Kidney epithelial cell (primary cell): ENCODE measurements around the gene PBRM1. TPM values are rescaled to one million over a fixed set of nuclear protein-coding genes. Genes with fewer than 3 reads are reported as not detected.

ENCODE experiments used
- DNase-seq: peaks from one replicate; pipeline ENCODE4 v3.0.0-alpha.2; 2010; ENCODE audit warnings: low read depth
- H3K27me3 ChIP-seq: 2 replicates; pipeline ENCODE4 v1.6.0; 2011; ENCODE audit warnings: low read length; ENCODE audit not compliant: control insufficient read depth, insufficient read depth
- H3K36me3 ChIP-seq: 2 replicates; pipeline ENCODE4 v1.5.1; 2011; ENCODE audit warnings: low read length; ENCODE audit not compliant: control insufficient read depth, insufficient read depth
- H3K4me3 ChIP-seq: 2 replicates; pipeline ENCODE4 v1.5.1; 2011; ENCODE audit warnings: low read depth, mild to moderate bottlenecking, control low read depth, low read length
- CTCF ChIP-seq: IDR thresholded peaks from 2 replicates; pipeline ENCODE4 v1.5.1; 2011; ENCODE audit warnings: mild to moderate bottlenecking, moderate library complexity, low read length, control low read depth, inconsistent platforms; ENCODE audit not compliant: insufficient read depth, poor library complexity, severe bottlenecking
- total RNA-seq: library from RNA; depleted of rRNA; stranded (reverse); fragments of >200 nt; gene quantifications from 2 replicates; pipeline ENCODE4 v1.2.3, GENCODE V29; 2015

Gene PBRM1
- total RNA-seq, 1 donor from 2014 or later, result 89.5 TPM

- Histone ChIP-seq H3K36me3 (peaks cover 3% of the 10 kb centered on the region), H3K4me3 (no peak overlapping the region), H3K27me3 (no peaks in the 10 kb centered on the region)
- no peak for DNase-seq
- TF ChIP-seq CTCF, result no peak
Measured at GRCh38 chr3:52525680-52526561, 159.8 kb downstream of the PBRM1 start.

DNA sequence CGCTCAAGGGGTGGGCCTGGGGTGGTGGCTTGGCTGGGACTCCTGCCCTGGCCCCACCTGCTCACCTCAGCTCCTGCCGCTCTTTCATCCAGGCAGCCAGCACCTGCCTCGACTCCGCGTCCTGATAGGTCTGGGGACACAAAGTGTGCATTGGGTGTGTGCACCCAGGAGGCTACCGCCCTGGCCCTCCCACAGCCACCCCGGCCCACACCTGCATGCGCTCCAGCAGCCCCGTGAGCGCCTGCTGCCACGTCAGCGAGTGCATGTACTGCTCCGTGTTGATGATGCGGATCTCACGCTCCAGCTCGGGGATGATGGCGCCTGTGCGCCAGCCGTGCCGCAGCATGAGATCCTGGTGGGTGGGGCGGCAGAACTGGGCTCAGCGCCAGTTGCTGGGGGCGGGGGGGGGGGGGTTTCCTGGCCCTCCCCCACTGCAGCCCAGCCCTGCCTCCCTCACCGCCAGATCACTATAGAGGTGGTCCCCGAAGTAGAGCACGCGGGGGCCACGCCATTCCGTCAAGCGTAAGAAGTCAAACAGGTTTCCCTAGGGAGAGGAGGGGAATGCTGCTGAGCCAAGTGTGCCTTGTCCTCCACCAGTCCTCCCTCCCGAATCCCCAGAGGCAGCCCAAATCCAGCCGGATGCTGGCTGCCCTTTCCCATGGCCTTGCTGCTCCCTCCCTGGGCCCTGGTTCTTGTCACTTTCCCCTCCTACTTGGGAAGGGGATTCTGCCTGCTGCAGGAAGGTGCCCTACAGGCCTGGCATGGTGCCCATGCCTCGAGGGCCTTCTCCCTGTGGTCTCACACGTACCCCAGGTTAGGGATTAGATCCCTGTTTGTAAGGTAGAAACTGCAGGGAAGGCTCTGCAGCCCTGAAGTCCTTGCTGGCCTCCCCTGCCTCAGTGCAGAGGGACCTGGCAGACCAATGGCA lies 160.7 kb downstream of the PBRM1 start:
- Histone ChIP-seq H3K36me3 (peaks cover 3% of the 10 kb centered on the region), H3K4me3 (no peak overlapping the region), H3K27me3 (no peaks in the 10 kb centered on the region)
- DNase-seq, result no peak
- TF ChIP-seq CTCF, result no peak

DNA sequence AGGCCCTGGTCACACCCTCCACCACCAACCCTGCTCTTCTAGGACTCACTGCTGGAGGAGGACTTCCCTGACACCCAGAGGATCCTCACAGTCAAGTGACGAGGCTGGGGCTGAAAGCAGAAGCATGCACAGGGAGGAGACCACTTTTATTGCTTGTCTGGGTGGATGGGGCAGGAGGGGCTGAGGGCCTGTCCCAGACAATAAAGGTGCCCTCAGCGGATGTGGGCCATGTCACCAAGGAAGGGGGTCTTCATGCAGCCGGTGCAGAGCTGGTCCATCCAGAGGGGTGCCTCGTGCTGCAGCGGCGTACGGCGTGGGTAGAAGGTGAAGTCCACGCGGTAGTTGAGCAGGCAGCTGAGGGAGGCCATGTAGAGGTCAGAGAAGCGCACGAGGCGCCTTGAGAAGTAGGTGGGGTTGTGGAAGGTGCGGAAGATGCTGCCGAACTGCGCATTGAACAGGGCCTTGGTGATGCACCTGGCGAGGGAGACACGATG lies 161.4 kb downstream of the PBRM1 start:
- no peak for DNase-seq
- no peak for TF ChIP-seq CTCF
- H3K27me3 ChIP-seq, result no peaks in the 10 kb centered on the region
- H3K36me3 ChIP-seq, result peaks cover 3% of the 10 kb centered on the region
- no peak overlapping the region for H3K4me3 ChIP-seq

DNA sequence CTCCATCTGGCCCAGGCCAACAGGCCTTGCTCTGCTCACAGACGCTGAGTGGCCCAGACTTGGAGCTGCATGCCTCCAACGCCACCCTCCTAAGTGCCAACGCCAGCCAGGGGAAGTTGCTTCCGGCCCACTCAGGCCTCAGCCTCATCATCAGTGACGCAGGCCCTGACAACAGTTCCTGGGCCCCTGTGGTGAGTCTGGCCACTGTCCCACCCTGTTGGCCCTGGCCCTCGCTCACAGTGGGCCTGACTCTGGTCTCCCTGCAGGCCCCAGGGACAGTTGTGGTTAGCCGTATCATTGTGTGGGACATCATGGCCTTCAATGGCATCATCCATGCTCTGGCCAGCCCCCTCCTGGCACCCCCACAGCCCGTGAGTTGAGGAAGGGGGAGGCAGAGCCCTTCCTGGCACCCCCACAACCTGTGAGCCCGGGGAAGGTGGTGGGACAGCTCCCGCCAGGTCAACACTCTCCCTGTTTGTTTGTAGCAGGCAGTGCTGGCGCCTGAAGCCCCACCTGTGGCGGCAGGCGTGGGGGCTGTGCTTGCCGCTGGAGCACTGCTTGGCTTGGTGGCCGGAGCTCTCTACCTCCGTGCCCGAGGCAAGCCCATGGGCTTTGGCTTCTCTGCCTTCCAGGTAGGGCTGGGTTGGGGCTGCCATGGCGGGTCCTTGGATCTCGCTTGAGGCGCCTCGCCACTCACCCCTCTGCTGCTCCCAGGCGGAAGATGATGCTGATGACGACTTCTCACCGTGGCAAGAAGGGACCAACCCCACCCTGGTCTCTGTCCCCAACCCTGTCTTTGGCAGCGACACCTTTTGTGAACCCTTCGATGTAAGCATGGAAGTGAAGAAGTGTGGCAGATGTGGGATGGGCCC lies 162.1 kb downstream of the PBRM1 start:
- H3K36me3 ChIP-seq, result peaks cover 3% of the 10 kb centered on the region

More for the DNA sequence above, 162.1 kb downstream of the PBRM1 start:
- Histone ChIP-seq H3K4me3 (no peak overlapping the region), H3K27me3 (no peaks in the 10 kb centered on the region)
- no peak for TF ChIP-seq CTCF
- no peak for DNase-seq
